Measurements from ENCODE around the gene RWDD1.

RWDD1 gene

GRCh38 chr6:116563830-116564229, 7.5 kb upstream of the RWDD1 start:
- Histone ChIP-seq H3K23ac (ENCODE audit: low read length in 2 of 2) (no peak overlapping the region), H2BK120ac (ENCODE audit: low read depth, low read length) (no peak overlapping the region), H3K18ac (ENCODE audit: low read depth in 1 of 2, low read length in 2 of 2) (no peak overlapping the region), H3K9ac (ENCODE audit: low read length) (no peak overlapping the region), H3K9me3 (ENCODE audit: control insufficient read depth, low read length) (no peaks in the 10 kb centered on the region), H2AFZ (ENCODE audit: low read depth, low read length) (no peak overlapping the region), H4K91ac (ENCODE audit: low read length) (no peak overlapping the region), H2AK5ac (ENCODE audit: low read length, severe bottlenecking) (no peak overlapping the region), H3K4me1 (ENCODE audit: control insufficient read depth, insufficient read depth, low read depth, low read length) (peaks cover 9% of the 10 kb centered on the region), H2BK5ac (ENCODE audit: low read depth, low read length, poor library complexity, severe bottlenecking) (no peak overlapping the region), H2BK15ac (ENCODE audit: low read depth, poor library complexity, severe bottlenecking) (peak overlapping the region; percentile 35), H3K4me2 (ENCODE audit: low read length, poor library complexity, severe bottlenecking) (no peak overlapping the region), H3K4me3 (ENCODE audit: insufficient read depth in 1 of 2, low read depth in 1 of 2, low read length in 2 of 2) (no peak overlapping the region), H4K8ac (ENCODE audit: low read length) (no peak overlapping the region), H3K14ac (ENCODE audit: low read length in 2 of 2) (no peak overlapping the region), H3K36me3 (ENCODE audit: control insufficient read depth in 1 of 2, insufficient read depth in 2 of 2, low read depth in 1 of 2, low read length in 2 of 2) (no peaks in the 10 kb centered on the region), H3K79me1 (replicated peaks; ENCODE audit: low read length, poor library complexity, severe bottlenecking) (no peaks in the 10 kb centered on the region), H2BK12ac (ENCODE audit: low read length in 2 of 2) (no peak overlapping the region), H3K27me3 (ENCODE audit: control insufficient read depth in 1 of 2, insufficient read depth in 1 of 2, low read length in 2 of 2) (no peaks in the 10 kb centered on the region), H3K27ac (ENCODE audit: low read length, poor library complexity, severe bottlenecking) (no peak overlapping the region), H3K4ac (ENCODE audit: low read depth in 1 of 2, low read length in 2 of 2) (no peak overlapping the region)
- 95% methylated on average over 9 of the region's 9 CpGs for WGBS
- DNase-seq, result no peak

GRCh38 chr6:116564311-116564710, 7.0 kb upstream of the RWDD1 start:
- Histone ChIP-seq H3K18ac (ENCODE audit: low read depth in 1 of 2, low read length in 2 of 2) (no peak overlapping the region), H3K27me3 (ENCODE audit: control insufficient read depth in 1 of 2, insufficient read depth in 1 of 2, low read length in 2 of 2) (no peaks in the 10 kb centered on the region), H3K27ac (ENCODE audit: low read length, poor library complexity, severe bottlenecking) (no peak overlapping the region), H2BK12ac (ENCODE audit: low read length in 2 of 2) (no peak overlapping the region), H3K9me3 (ENCODE audit: control insufficient read depth, low read length) (no peaks in the 10 kb centered on the region), H3K4me1 (ENCODE audit: control insufficient read depth, insufficient read depth, low read depth, low read length) (peaks cover 9% of the 10 kb centered on the region), H2BK120ac (ENCODE audit: low read depth, low read length) (no peak overlapping the region), H2BK15ac (ENCODE audit: low read depth, poor library complexity, severe bottlenecking) (no peak overlapping the region), H3K4ac (ENCODE audit: low read depth in 1 of 2, low read length in 2 of 2) (no peak overlapping the region), H2BK5ac (ENCODE audit: low read depth, low read length, poor library complexity, severe bottlenecking) (no peak overlapping the region), H4K91ac (ENCODE audit: low read length) (no peak overlapping the region), H3K23ac (ENCODE audit: low read length in 2 of 2) (no peak overlapping the region), H2AFZ (ENCODE audit: low read depth, low read length) (no peak overlapping the region), H2AK5ac (ENCODE audit: low read length, severe bottlenecking) (no peak overlapping the region), H3K4me2 (ENCODE audit: low read length, poor library complexity, severe bottlenecking) (no peak overlapping the region), H3K79me1 (replicated peaks; ENCODE audit: low read length, poor library complexity, severe bottlenecking) (no peaks in the 10 kb centered on the region), H3K36me3 (ENCODE audit: control insufficient read depth in 1 of 2, insufficient read depth in 2 of 2, low read depth in 1 of 2, low read length in 2 of 2) (no peaks in the 10 kb centered on the region), H3K14ac (ENCODE audit: low read length in 2 of 2) (no peak overlapping the region), H4K8ac (ENCODE audit: low read length) (no peak overlapping the region), H3K9ac (ENCODE audit: low read length) (peak overlapping the region; percentile 61), H3K4me3 (ENCODE audit: insufficient read depth in 1 of 2, low read depth in 1 of 2, low read length in 2 of 2) (no peak overlapping the region)
- 78% methylated on average over 4 of the region's 7 CpGs for WGBS
- DNase-seq, result no peak

DNA sequence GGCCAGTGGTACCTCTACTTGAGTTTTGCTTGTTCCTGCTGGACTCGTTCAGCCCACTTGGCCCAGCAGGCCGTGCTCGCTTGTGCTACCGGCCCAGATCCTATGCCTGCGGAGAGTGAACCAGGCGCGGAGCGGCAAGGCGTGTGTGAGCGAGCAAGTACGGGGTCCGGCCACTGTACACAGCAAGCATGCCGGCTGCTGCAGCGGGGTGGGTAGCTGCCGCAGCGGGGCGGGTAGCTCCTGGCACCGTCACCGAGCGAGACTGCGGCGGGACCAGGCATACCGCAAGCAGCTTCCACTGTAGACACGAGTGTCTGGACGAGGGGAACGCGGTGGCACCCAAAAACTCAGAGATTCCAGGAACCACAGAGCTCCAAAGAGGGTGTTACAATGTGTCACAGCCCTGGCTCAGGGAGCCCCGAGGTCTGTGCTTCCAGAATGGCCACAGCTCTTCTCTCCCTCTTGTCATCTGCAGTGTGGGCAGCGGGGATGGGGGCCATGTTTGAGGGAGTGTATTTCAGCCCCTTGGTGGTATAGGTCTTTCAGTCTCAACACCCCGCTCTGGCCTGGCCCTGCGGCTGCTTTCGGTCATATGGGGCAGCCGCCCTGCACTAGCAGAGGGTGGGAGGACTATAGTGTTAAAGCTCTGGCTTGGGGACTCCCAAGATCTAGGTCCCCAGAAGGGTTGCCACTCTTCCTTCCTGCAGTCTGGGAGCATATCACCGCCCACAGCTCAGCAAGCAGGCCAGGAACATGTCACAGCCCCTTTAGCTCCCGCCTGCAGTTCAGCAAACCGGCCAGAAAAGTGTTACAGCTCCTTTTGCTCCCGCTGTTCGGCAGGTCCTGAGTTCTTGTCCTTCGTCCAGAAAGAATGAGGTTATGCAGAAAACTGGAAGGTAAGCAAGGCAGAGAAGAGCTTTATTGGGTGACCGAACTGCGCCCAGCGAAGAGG, 6.1 kb upstream of the RWDD1 start:
- Histone ChIP-seq H4K8ac (ENCODE audit: low read length) (no peak overlapping the region), H3K79me1 (replicated peaks; ENCODE audit: low read length, poor library complexity, severe bottlenecking) (peaks cover 2% of the 10 kb centered on the region), H3K4ac (ENCODE audit: low read depth in 1 of 2, low read length in 2 of 2) (no peak overlapping the region), H2BK120ac (ENCODE audit: low read depth, low read length) (no peak overlapping the region), H3K23ac (ENCODE audit: low read length in 2 of 2) (no peak overlapping the region), H3K4me2 (ENCODE audit: low read length, poor library complexity, severe bottlenecking) (no peak overlapping the region), H3K36me3 (ENCODE audit: control insufficient read depth in 1 of 2, insufficient read depth in 2 of 2, low read depth in 1 of 2, low read length in 2 of 2) (no peaks in the 10 kb centered on the region), H3K14ac (ENCODE audit: low read length in 2 of 2) (no peak overlapping the region), H3K4me1 (ENCODE audit: control insufficient read depth, insufficient read depth, low read depth, low read length) (peaks cover 9% of the 10 kb centered on the region), H3K18ac (ENCODE audit: low read depth in 1 of 2, low read length in 2 of 2) (no peak overlapping the region), H2AFZ (ENCODE audit: low read depth, low read length) (no peak overlapping the region), H3K27ac (ENCODE audit: low read length, poor library complexity, severe bottlenecking) (no peak overlapping the region), H2AK5ac (ENCODE audit: low read length, severe bottlenecking) (no peak overlapping the region), H4K91ac (ENCODE audit: low read length) (peak overlapping the region; percentile 14), H3K9me3 (ENCODE audit: control insufficient read depth, low read length) (no peaks in the 10 kb centered on the region), H3K27me3 (ENCODE audit: control insufficient read depth in 1 of 2, insufficient read depth in 1 of 2, low read length in 2 of 2) (no peaks in the 10 kb centered on the region), H3K4me3 (ENCODE audit: insufficient read depth in 1 of 2, low read depth in 1 of 2, low read length in 2 of 2) (peak overlapping the region in 1 of 2 experiments; percentile 60), H2BK5ac (ENCODE audit: low read depth, low read length, poor library complexity, severe bottlenecking) (no peak overlapping the region), H3K9ac (ENCODE audit: low read length) (peak overlapping the region; percentile 61), H2BK12ac (ENCODE audit: low read length in 2 of 2) (peak overlapping the region in 1 of 2 experiments; percentile 66), H2BK15ac (ENCODE audit: low read depth, poor library complexity, severe bottlenecking) (no peak overlapping the region)
- DNase-seq, result no peak
- 91% methylated on average over 42 of the region's 42 CpGs for WGBS

- Histone ChIP-seq H2BK15ac (ENCODE audit: low read depth, poor library complexity, severe bottlenecking) (no peak overlapping the region), H3K27me3 (ENCODE audit: control insufficient read depth in 1 of 2, insufficient read depth in 1 of 2, low read length in 2 of 2) (no peaks in the 10 kb centered on the region), H3K79me1 (replicated peaks; ENCODE audit: low read length, poor library complexity, severe bottlenecking) (peaks cover 4% of the 10 kb centered on the region), H2BK12ac (ENCODE audit: low read length in 2 of 2) (no peak overlapping the region), H3K9ac (ENCODE audit: low read length) (peak overlapping the region; percentile 96), H2BK5ac (ENCODE audit: low read depth, low read length, poor library complexity, severe bottlenecking) (no peak overlapping the region), H4K91ac (ENCODE audit: low read length) (no peak overlapping the region), H3K4ac (ENCODE audit: low read depth in 1 of 2, low read length in 2 of 2) (no peak overlapping the region), H3K36me3 (ENCODE audit: control insufficient read depth in 1 of 2, insufficient read depth in 2 of 2, low read depth in 1 of 2, low read length in 2 of 2) (no peaks in the 10 kb centered on the region), H3K27ac (ENCODE audit: low read length, poor library complexity, severe bottlenecking) (no peak overlapping the region), H3K4me1 (ENCODE audit: control insufficient read depth, insufficient read depth, low read depth, low read length) (peaks cover 8% of the 10 kb centered on the region), H3K14ac (ENCODE audit: low read length in 2 of 2) (no peak overlapping the region), H3K18ac (ENCODE audit: low read depth in 1 of 2, low read length in 2 of 2) (no peak overlapping the region), H3K9me3 (ENCODE audit: control insufficient read depth, low read length) (no peaks in the 10 kb centered on the region), H3K4me2 (ENCODE audit: low read length, poor library complexity, severe bottlenecking) (no peak overlapping the region), H3K4me3 (ENCODE audit: insufficient read depth in 1 of 2, low read depth in 1 of 2, low read length in 2 of 2) (no peak overlapping the region), H3K23ac (ENCODE audit: low read length in 2 of 2) (no peak overlapping the region), H4K8ac (ENCODE audit: low read length) (no peak overlapping the region), H2AFZ (ENCODE audit: low read depth, low read length) (no peak overlapping the region), H2AK5ac (ENCODE audit: low read length, severe bottlenecking) (no peak overlapping the region), H2BK120ac (ENCODE audit: low read depth, low read length) (no peak overlapping the region)
- DNase-seq, result no peak
These were observed 3.2 kb upstream of the RWDD1 start for GRCh38 chr6:116568111-116568510.
